Ascending aorta (tissue), 2 donors: ENCODE data around the gene PIGW. TPM values are rescaled to one million over a fixed set of nuclear protein-coding genes. Genes with fewer than 3 reads are reported as not detected.

Source experiments
- DNase-seq, 2 donors: peaks; one replicate each; pipeline ENCODE4 v3.0.0-alpha.2; 2019; ENCODE audit warnings: low spot score in 2 of 2
- H3K27ac ChIP-seq, 2 donors: fragments of 200-600 bp; sonication (generic); one replicate each; pipeline ENCODE4 v1.5.1; 2016 to 2017; ENCODE audit warnings: mild to moderate bottlenecking in 1 of 2
- H3K27me3 ChIP-seq: fragments of 200-600 bp; sonication (generic); one replicate; pipeline ENCODE4 v1.5.1; 2017
- H3K36me3 ChIP-seq, 2 donors: fragments of 200-600 bp; sonication (generic); one replicate each; pipeline ENCODE4 v1.5.1; 2016
- H3K4me1 ChIP-seq, 2 donors: fragments of 200-600 bp; sonication (generic); one replicate each; pipeline ENCODE4 v1.5.1; 2016 to 2017; ENCODE audit warnings: mild to moderate bottlenecking in 1 of 2
- H3K4me3 ChIP-seq, 2 donors: fragments of 200-600 bp; sonication (generic); one replicate each; pipeline ENCODE4 v1.5.1; 2016 to 2017; ENCODE audit warnings: mild to moderate bottlenecking in 1 of 2
- H3K9me3 ChIP-seq, 2 donors: fragments of 200-600 bp; sonication (generic); one replicate each; pipeline ENCODE4 v1.5.1; 2016
- intact Hi-C: fragments of 100-400 bp; cut with DNase I; formaldehyde crosslinking; loops from one replicate; pipeline ENCODE4 v1.15.1; 2023
- total RNA-seq: library from RNA; depleted of rRNA; stranded (reverse); fragments of >200 nt; gene quantifications from one replicate; pipeline ENCODE4 v1.1.0, GENCODE V29; 2016
- TF ChIP-seq, protein P1 (sequence below), 3 experiments: fragments of 200-600 bp in 2 of 3; fragments of 450-650 bp in 1 of 3; sonication (generic) in 2 of 3; IDR thresholded peaks; one replicate each; pipeline ENCODE4 v1.5.1; 2016 to 2019; ENCODE audit warnings: antibody characterized with exemption in 3 of 3, mild to moderate bottlenecking in 1 of 3, moderate library complexity in 1 of 3

Gene PIGW
- total RNA-seq, 1 donor from 2014 or later: 6.0 TPM

DNA sequence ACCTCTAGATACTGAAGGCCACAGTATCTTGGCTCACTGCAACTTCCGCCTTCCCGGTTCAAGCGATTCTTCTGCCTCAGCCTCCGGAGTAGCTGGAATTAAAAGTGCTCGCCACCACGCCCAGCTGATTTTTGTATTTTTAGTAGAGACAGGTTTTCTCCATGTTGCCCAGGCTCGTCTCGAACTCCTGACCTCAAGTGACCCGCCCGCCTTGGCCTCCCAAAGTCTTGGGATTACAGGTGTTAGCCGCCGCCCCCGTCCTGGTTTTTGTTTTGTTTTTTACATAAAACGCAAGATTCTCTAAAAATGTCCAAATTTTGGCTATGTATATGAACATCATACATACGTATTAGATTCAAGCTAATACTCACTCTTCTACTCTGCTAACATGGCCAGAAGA, 8.0 kb downstream of the PIGW start:
- H3K9me3 ChIP-seq: no peaks in the 10 kb centered on the region
- H3K4me3 ChIP-seq: no peak overlapping the region
- H3K27ac ChIP-seq: no peak overlapping the region
- TF ChIP-seq, protein P1, sequence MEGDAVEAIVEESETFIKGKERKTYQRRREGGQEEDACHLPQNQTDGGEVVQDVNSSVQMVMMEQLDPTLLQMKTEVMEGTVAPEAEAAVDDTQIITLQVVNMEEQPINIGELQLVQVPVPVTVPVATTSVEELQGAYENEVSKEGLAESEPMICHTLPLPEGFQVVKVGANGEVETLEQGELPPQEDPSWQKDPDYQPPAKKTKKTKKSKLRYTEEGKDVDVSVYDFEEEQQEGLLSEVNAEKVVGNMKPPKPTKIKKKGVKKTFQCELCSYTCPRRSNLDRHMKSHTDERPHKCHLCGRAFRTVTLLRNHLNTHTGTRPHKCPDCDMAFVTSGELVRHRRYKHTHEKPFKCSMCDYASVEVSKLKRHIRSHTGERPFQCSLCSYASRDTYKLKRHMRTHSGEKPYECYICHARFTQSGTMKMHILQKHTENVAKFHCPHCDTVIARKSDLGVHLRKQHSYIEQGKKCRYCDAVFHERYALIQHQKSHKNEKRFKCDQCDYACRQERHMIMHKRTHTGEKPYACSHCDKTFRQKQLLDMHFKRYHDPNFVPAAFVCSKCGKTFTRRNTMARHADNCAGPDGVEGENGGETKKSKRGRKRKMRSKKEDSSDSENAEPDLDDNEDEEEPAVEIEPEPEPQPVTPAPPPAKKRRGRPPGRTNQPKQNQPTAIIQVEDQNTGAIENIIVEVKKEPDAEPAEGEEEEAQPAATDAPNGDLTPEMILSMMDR (IDR thresholded peaks at IDR 0.05): no peak
- peaks cover 0 to 5% of the 10 kb centered on the region in 2 donors for H3K36me3 ChIP-seq
- DNase-seq: no peak
- H3K27me3 ChIP-seq: no peaks in the 10 kb centered on the region
- peaks cover 16 to 26% of the 10 kb centered on the region in 2 donors for H3K4me1 ChIP-seq
- intact Hi-C loops: no loop called here

DNA sequence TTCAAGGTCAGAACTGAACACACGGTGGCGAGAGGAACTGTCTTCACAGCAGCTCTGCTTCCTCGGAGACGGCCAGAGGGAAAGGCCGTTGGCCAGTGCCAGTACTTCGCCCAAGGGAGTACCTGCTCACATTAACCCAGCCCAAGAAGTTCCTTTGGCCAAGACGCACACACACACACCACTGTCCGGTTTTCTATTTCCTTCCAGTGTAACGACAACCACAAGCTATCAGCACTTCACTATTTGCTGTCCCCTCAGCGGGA, 9.2 kb downstream of the PIGW start:
- peak overlapping the region; percentile 99 to 100 for H3K27ac ChIP-seq
- TF ChIP-seq, protein P1 (IDR thresholded peaks at IDR 0.05): peak in 1 of 3 experiments; percentile 4
- H3K4me1 ChIP-seq: peaks cover 16 to 30% of the 10 kb centered on the region in 2 donors
- no peaks in the 10 kb centered on the region for H3K27me3 ChIP-seq
- H3K36me3 ChIP-seq: peaks cover 0 to 5% of the 10 kb centered on the region in 2 donors
- peak in 1 of 2 donors; percentile 68 for DNase-seq
- no peaks in the 10 kb centered on the region for H3K9me3 ChIP-seq
- peak overlapping the region; percentile 95 to 98 for H3K4me3 ChIP-seq
- intact Hi-C loops: loop anchor here (1.0 to 2.0 kb wide), 3 partner anchors 9 to 57 kb away; partner anchors contain the start of genes DHRS11 and MRM1

DNA sequence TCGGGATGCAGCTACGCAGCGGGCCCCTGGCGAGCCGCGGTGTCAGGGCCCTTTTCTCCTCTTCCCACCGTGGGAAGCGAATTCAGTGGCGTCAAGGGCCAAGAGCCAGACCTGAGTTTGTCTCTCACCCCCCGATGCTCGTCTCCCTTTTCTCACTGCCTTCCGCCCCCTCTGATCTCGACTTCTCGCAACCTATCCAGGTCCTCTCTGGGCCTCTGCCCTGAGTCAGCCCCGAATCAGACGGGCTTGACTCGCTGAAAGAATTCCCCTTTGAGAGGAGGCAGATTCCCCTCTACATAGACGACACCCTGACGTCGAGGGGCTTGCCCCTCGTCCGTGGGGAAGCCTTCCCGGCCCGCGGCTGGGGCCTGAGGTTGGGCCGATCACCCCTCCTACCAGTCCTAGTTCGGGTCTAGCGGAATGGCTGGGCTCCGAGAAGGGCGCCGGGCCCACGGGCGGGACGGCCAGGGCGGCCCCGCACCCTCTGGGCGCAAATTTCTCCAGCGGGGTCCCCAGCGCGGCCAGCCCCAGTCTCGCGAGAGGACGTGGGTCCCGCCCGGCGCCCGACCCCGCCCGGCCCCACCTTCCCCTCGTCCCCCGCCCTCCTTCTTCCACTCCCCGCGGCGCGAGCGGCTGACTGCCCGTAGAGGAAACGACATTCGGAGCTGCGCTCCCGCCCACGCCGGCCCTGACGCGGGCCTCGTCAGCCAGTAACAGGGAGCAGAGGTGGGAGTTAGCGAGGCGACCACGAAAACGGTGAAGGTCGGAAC, 9.7 kb downstream of the PIGW start, which contains the start of gene GGNBP2:
GGNBP2 (plus strand) TSS at position 613 of the 770 bp plus-strand sequence. CDS start 806 bp downstream, outside the sequence.
- Histone ChIP-seq H3K36me3 (peaks cover 0 to 5% of the 10 kb centered on the region in 2 donors), H3K27ac (peak within 1 kb of the TSS; percentile 99 to 100), H3K27me3 (no peaks in the 10 kb centered on the region), H3K4me1 (peaks cover 16 to 32% of the 10 kb centered on the region in 2 donors), H3K9me3 (no peaks in the 10 kb centered on the region), H3K4me3 (peak within 1 kb of the TSS; percentile 95 to 98)
- intact Hi-C loops: loop anchor here (1.0 to 5.0 kb wide), 5 partner anchors 9 to 813 kb away; partner anchors contain the start of genes AATF, DHRS11 and MRM1
- DNase-seq: peak; percentile 47 to 93
- TF ChIP-seq, protein P1 (IDR thresholded peaks at IDR 0.05): peak in 1 of 3 experiments; percentile 3

DNA sequence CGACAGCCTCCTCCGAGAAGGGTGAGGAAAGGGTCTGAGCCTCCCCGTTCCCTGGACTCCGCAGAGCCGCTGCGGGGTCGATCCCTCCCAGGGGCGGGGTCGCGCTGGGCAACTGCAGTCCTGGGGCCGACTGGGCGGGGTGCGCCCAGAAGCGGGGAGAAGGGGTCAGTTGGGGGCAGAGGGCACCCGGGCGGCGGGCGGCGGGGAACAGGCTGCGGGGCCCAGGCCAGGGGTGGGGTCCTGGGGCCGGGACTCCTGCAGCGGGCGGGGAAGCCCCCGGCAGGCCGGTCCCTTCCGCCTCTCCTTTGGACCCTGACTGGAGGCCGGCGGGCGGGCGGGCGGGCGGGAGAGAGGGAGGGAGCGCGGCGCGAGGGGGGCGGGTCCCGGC, 10.3 kb downstream of the PIGW start:
- H3K4me1 ChIP-seq: peaks cover 16 to 34% of the 10 kb centered on the region in 2 donors
- no peak for DNase-seq
- TF ChIP-seq, protein P1 (IDR thresholded peaks at IDR 0.05): no peak
- H3K36me3 ChIP-seq: peaks cover 0 to 5% of the 10 kb centered on the region in 2 donors
- peak overlapping the region; percentile 95 to 98 for H3K4me3 ChIP-seq
- no peaks in the 10 kb centered on the region for H3K27me3 ChIP-seq
- intact Hi-C loops: loop anchor here (1.0 to 5.0 kb wide), 3 partner anchors 46 to 812 kb away; partner anchors contain the start of genes AATF and DHRS11
- no peaks in the 10 kb centered on the region for H3K9me3 ChIP-seq
- H3K27ac ChIP-seq: peak overlapping the region; percentile 99 to 100

DNA sequence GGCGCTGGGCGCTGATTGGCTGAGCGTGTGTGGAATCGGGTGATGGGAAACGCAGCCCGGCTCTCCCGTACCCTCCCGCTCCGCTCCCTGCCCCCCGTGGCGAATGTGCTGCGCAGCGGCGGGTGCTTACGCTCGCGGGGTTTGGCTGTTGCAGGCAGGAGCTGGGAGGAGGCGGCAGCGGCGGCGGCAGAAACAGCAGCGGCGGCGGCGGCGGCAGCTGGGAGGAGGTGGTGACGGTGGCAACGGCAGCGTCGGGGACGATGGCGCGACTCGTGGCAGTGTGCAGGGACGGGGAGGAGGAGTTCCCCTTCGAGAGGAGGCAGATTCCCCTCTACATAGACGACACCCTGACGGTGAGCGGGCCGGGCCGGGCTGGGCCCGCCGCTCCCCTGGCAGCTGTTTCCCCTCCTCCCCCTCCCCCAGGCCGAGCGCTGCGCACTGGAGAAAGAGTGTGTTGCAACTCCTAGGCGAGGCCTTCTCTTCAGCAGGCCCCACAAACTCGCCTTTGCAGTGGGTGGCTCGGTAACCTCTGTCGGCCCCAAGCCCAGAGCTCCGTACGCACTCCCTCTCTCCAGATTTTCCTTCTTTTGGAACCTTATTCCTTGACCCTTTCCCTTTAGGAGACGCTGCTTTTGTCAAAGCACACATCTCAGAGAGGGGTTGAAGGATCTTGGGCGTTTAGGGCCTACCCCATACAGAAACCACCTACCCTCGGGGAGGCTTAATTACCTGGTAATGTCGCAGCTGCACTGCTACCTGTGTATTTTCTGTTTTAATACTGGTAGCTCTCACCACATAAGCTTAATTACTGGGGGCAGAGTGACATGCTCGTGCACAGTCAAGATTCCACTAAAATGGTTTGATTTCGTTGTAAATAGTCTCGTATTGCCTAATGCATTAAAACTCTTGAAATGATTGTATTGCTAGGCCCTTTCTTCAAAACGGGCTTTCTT, 11.0 kb downstream of the PIGW start:
- peak overlapping the region; percentile 99 to 100 for H3K27ac ChIP-seq
- TF ChIP-seq, protein P1 (IDR thresholded peaks at IDR 0.05): no peak
- DNase-seq: peak; percentile 94 to 98
- no peaks in the 10 kb centered on the region for H3K9me3 ChIP-seq
- peaks cover 0 to 5% of the 10 kb centered on the region in 2 donors for H3K36me3 ChIP-seq
- H3K4me1 ChIP-seq: peaks cover 16 to 35% of the 10 kb centered on the region in 2 donors
- H3K4me3 ChIP-seq: peak overlapping the region; percentile 95 to 98
- intact Hi-C loops: loop anchor here (1.0 to 5.0 kb wide), 3 partner anchors 45 to 812 kb away; partner anchors contain the start of genes AATF and DHRS11
- H3K27me3 ChIP-seq: no peaks in the 10 kb centered on the region
